ENCODE measurements around the gene LYZ.

DNA sequence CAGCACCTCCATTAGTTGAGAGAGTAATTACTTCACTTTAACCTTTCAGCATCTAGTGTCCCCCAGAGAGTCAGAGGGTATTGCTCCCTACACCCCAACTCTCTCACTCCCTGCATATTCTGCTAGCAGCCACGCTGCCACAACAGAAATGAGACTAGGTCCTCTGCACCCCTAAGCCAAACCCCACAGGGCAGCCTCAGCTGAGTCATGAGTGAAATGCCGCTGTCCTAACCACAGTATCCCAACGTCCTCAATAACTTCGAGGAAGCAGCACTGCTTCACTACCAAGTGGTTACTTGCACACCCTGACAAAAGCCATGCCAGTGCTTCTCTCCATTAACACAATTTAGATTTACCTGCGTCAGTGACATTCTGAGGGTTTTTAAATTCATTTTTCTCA is 6.9 kb upstream of the LYZ start:
- TF ChIP-seq EZH2phosphoT487 (IDR thresholded peaks at IDR 0.05; ENCODE audit: insufficient read depth, low read depth) (no peak), EZH2 (IDR thresholded peaks at IDR 0.05; ENCODE audit: insufficient read depth, poor library complexity, severe bottlenecking) (no peak)
